GM12872 (cell line): ENCODE data around the gene HPN.
A peak's percentile ranks its signal among the peaks of the same experiment; 100 is the strongest.

Source experiments
- CTCF ChIP-seq: IDR thresholded peaks from 3 replicates; pipeline ENCODE4 v1.5.1; 2011; ENCODE audit warnings: low read depth, mild to moderate bottlenecking, low read length, moderate library complexity; ENCODE audit not compliant: insufficient read depth

HPN gene

GRCh38 chr19:35106898-35107541, 65.5 kb downstream of the HPN start:
- no peak for TF ChIP-seq CTCF

- TF ChIP-seq CTCF = no peak
These were observed 66.0 kb downstream of the HPN start for GRCh38 chr19:35107545-35107944.

- TF ChIP-seq CTCF = no peak
These were observed 67.2 kb downstream of the HPN start for GRCh38 chr19:35108730-35109129.

- no peak for TF ChIP-seq CTCF
These were observed 68.0 kb downstream of the HPN start for GRCh38 chr19:35109395-35110112.

- no peak for TF ChIP-seq CTCF
These were observed 69.5 kb downstream of the HPN start for GRCh38 chr19:35110974-35111373.

GRCh38 chr19:35112995-35113688, 71.6 kb downstream of the HPN start:
- TF ChIP-seq CTCF = no peak

GRCh38 chr19:35114353-35115176, 73.0 kb downstream of the HPN start:
- peak; percentile 99 for TF ChIP-seq CTCF
